Measurements from ENCODE around the gene MED31. TPM values are rescaled to one million over a fixed set of nuclear protein-coding genes. Genes with fewer than 3 reads are reported as not detected.
A peak's percentile ranks its signal among the peaks of the same experiment; 100 is the strongest.

Gene MED31
- total and polyA plus RNA-seq, 2 of the 13 experiments (the other 11 are each of a cell fraction or from before 2014, with no cell fraction given), result 19.0 to 20.9 TPM

- TF ChIP-seq AFF4 (CRISPR knock-in tag; IDR thresholded peaks at IDR 0.05) (no peak), GFI1 (CRISPR knock-in tag; IDR thresholded peaks at IDR 0.05; ENCODE audit: borderline replicate concordance) (no peak), ZNF530 (CRISPR knock-in tag; IDR thresholded peaks at IDR 0.05; ENCODE audit: low read depth) (no peak), ZNF790 (CRISPR knock-in tag; IDR thresholded peaks at IDR 0.05; ENCODE audit: borderline replicate concordance) (no peak), ZKSCAN1 (IDR thresholded peaks at IDR 0.05; ENCODE audit: low read length) (no peak), SETDB1 (CRISPR knock-in tag; IDR thresholded peaks at IDR 0.05; ENCODE audit: borderline replicate concordance) (no peak), ZBTB10 (CRISPR knock-in tag; IDR thresholded peaks at IDR 0.05; ENCODE audit: borderline replicate concordance) (0 out of 2 replicates have a peak, but pooled peaks have one; percentile 24), EED (CRISPR knock-in tag; IDR thresholded peaks at IDR 0.05) (no peak), ZNF17 (CRISPR knock-in tag; IDR thresholded peaks at IDR 0.05) (no peak), ZFP37 (CRISPR knock-in tag; IDR thresholded peaks at IDR 0.05; ENCODE audit: borderline replicate concordance) (0 out of 2 replicates have a peak, but pooled peaks have one; percentile 38), RAD21 (CRISPR knock-in tag; IDR thresholded peaks at IDR 0.05) (no peak), CENPX (CRISPR knock-in tag; IDR thresholded peaks at IDR 0.05) (no peak), HNRNPL (IDR thresholded peaks at IDR 0.05; ENCODE audit: low read depth, low read length) (no peak), ZNF780A (CRISPR knock-in tag; IDR thresholded peaks at IDR 0.05) (no peak), MTA3 (CRISPR knock-in tag; IDR thresholded peaks at IDR 0.05) (no peak), KDM2A (CRISPR knock-in tag; IDR thresholded peaks at IDR 0.05; ENCODE audit: borderline replicate concordance, low read depth) (no peak), ZSCAN29 (CRISPR knock-in tag; conservative IDR thresholded peaks at IDR 0.05) (no peak), PBX3 (CRISPR knock-in tag; IDR thresholded peaks at IDR 0.05; ENCODE audit: borderline replicate concordance) (no peak), ZNF441 (CRISPR knock-in tag; IDR thresholded peaks at IDR 0.05; ENCODE audit: borderline replicate concordance) (no peak), HMGXB4 (CRISPR knock-in tag; IDR thresholded peaks at IDR 0.05; ENCODE audit: borderline replicate concordance in 1 of 2, low read depth in 1 of 2) (no peak)
Measured at GRCh38 chr17:6683081-6683684, 31.8 kb upstream of the MED31 start (continued).

Data from HepG2 (cell line).